IMR-90 (cell line): Measurements from ENCODE around the gene ADGRG1. TPM values are rescaled to one million over a fixed set of nuclear protein-coding genes. Genes with fewer than 3 reads are reported as not detected.

Experiments
- ATAC-seq: fragments of 200-7000 bp; cut with Tn5 transposase; 2 replicates; pipeline ENCODE4 v1.9.1; 2020; ENCODE audit warnings: low read depth, mild to moderate bottlenecking, moderate library complexity
- BruUV-seq: library from RNA; stranded (reverse); fragments of 400-500 nt; replicated peaks from 2 replicates; lab custom pipeline; 2021; lab: Mats Ljungman, UMichigan
- CTCF ChIA-PET: fragments of 300-600 bp; formaldehyde crosslinking; extraction: SDS; loops from one replicate; lab custom pipeline; 2021; ENCODE audit warnings: antibody characterized with exemption; lab: Yijun Ruan, JAX
- POLR2A ChIA-PET: fragments of 300-600 bp; sonication (Branson Sonifier 250); formaldehyde crosslinking; loops from one replicate; lab custom pipeline; 2022; ENCODE audit warnings: antibody characterized with exemption; ENCODE audit not compliant: unreplicated experiment; lab: Charles Lee
- DNase-seq: peaks from one replicate; pipeline ENCODE4 v3.0.0; 2013
- H2AFZ ChIP-seq: replicated peaks from 2 replicates; pipeline ENCODE3; 2013; ENCODE audit warnings: low read length, mild to moderate bottlenecking; ENCODE audit not compliant: poor library complexity
- H2AK5ac ChIP-seq: 2 replicates; pipeline ENCODE4 v1.6.1; 2013; ENCODE audit warnings: low read depth, low read length, inconsistent platforms
- H2AK9ac ChIP-seq: replicated peaks from 2 replicates; pipeline ENCODE3; 2013; ENCODE audit warnings: mild to moderate bottlenecking, low read depth, low read length, moderate library complexity; ENCODE audit not compliant: poor library complexity
- H2BK120ac ChIP-seq: 2 replicates; pipeline ENCODE4 v1.6.1; 2013; ENCODE audit warnings: low read depth, low read length, inconsistent platforms
- H2BK15ac ChIP-seq: 3 replicates; pipeline ENCODE4 v1.6.1; 2013; ENCODE audit warnings: low read depth, low read length, inconsistent platforms
- H2BK20ac ChIP-seq: 2 replicates; pipeline ENCODE4 v1.6.1; 2013; ENCODE audit warnings: low read depth, mild to moderate bottlenecking, inconsistent platforms, low read length, moderate library complexity
- H2BK5ac ChIP-seq: 2 replicates; pipeline ENCODE4 v1.6.1; 2013; ENCODE audit warnings: mild to moderate bottlenecking, low read depth, low read length, inconsistent platforms; ENCODE audit not compliant: poor library complexity, severe bottlenecking
- H3K14ac ChIP-seq: replicated peaks from 2 replicates; pipeline ENCODE4 v1.6.1; 2013; ENCODE audit warnings: low read depth, low read length, inconsistent platforms
- H3K18ac ChIP-seq: 2 replicates; pipeline ENCODE4 v1.6.1; 2013; ENCODE audit warnings: low read depth, low read length, control low read depth
- H3K23ac ChIP-seq: 2 replicates; pipeline ENCODE4 v1.6.1; 2013; ENCODE audit warnings: low read depth, low read length, inconsistent platforms
- H3K27ac ChIP-seq: 2 replicates; pipeline ENCODE4 v1.5.1; 2013; ENCODE audit warnings: mild to moderate bottlenecking, control low read depth, low read length; ENCODE audit not compliant: insufficient read depth
- H3K27me3 ChIP-seq: 2 replicates; pipeline ENCODE4 v1.6.1; 2013; ENCODE audit warnings: low read length; ENCODE audit not compliant: control insufficient read depth, insufficient read depth
- H3K36me3 ChIP-seq: 2 replicates; pipeline ENCODE4 v1.6.1; 2013; ENCODE audit warnings: low read length, mixed read lengths; ENCODE audit not compliant: control insufficient read depth, insufficient read depth
- H3K4ac ChIP-seq: 2 replicates; pipeline ENCODE4 v1.6.1; 2013; ENCODE audit warnings: low read depth, low read length, inconsistent platforms
- H3K4me1 ChIP-seq: 2 replicates; pipeline ENCODE4 v1.6.1; 2013; ENCODE audit warnings: low read length, mixed read lengths; ENCODE audit not compliant: control insufficient read depth, insufficient read depth
- H3K4me2 ChIP-seq: 2 replicates; pipeline ENCODE4 v1.6.1; 2013; ENCODE audit warnings: low read depth, mild to moderate bottlenecking, control low read depth, low read length, moderate library complexity
- H3K4me3 ChIP-seq: 2 replicates; pipeline ENCODE4 v1.5.1; 2013; ENCODE audit warnings: low read depth, mild to moderate bottlenecking, control low read depth, low read length, moderate library complexity; ENCODE audit not compliant: insufficient read depth
- H3K56ac ChIP-seq: 2 replicates; pipeline ENCODE4 v1.6.1; 2013; ENCODE audit warnings: low read length, inconsistent platforms; ENCODE audit not compliant: insufficient read depth; ENCODE audit errors: extremely low read depth
- H3K79me1 ChIP-seq, 2 experiments: 2 replicates each; pipeline ENCODE4 v1.6.1; 2013; ENCODE audit warnings: low read length in 2 of 2, inconsistent platforms in 1 of 2, low read depth in 1 of 2
- H3K9ac ChIP-seq: 2 replicates; pipeline ENCODE4 v1.6.1; 2013; ENCODE audit warnings: low read depth, low read length, control low read depth
- H3K9me1 ChIP-seq: 2 replicates; pipeline ENCODE4 v1.6.1; 2013; ENCODE audit warnings: low read length, inconsistent platforms; ENCODE audit not compliant: insufficient read depth
- H3K9me3 ChIP-seq: 2 replicates; pipeline ENCODE4 v1.6.1; 2013; ENCODE audit warnings: low read length; ENCODE audit not compliant: control insufficient read depth, insufficient read depth
- H4K20me1 ChIP-seq: 2 replicates; pipeline ENCODE4 v1.6.1; 2013; ENCODE audit warnings: low read length, inconsistent platforms; ENCODE audit not compliant: insufficient read depth
- H4K5ac ChIP-seq: 2 replicates; pipeline ENCODE4 v1.6.1; 2013; ENCODE audit warnings: mild to moderate bottlenecking, low read depth, low read length, control low read depth
- H4K8ac ChIP-seq, 2 experiments: 2 replicates each; pipeline ENCODE4 v1.6.1; 2013; ENCODE audit warnings: low read depth in 2 of 2, low read length in 2 of 2, control low read depth in 1 of 2, inconsistent platforms in 1 of 2
- H4K91ac ChIP-seq: 2 replicates; pipeline ENCODE4 v1.6.1; 2013; ENCODE audit warnings: low read depth, low read length, inconsistent platforms; ENCODE audit not compliant: insufficient read depth
- BHLHE40 ChIP-seq: fragments of 150-350 bp; IDR thresholded peaks from 2 replicates; pipeline ENCODE4 v1.6.1; 2016; ENCODE audit warnings: mild to moderate bottlenecking, low read depth, low read length
- NFE2L2 ChIP-seq: fragments of 150-350 bp; IDR thresholded peaks from 2 replicates; pipeline ENCODE4 v1.6.1; 2016; ENCODE audit warnings: low read depth, mild to moderate bottlenecking, low read length
- POLR2A ChIP-seq: IDR thresholded peaks from 2 replicates; pipeline ENCODE4 v1.6.1; 2012; ENCODE audit warnings: mild to moderate bottlenecking, low read depth, low read length
- USF2 ChIP-seq: fragments of 150-350 bp; IDR thresholded peaks from 2 replicates; pipeline ENCODE4 v1.6.1; 2017; ENCODE audit warnings: mild to moderate bottlenecking, antibody characterized with exemption, low read length, low read depth
- WGBS, 2 experiments: methylation state at CpG; one replicate each; pipeline versions ENCODE4 v1.1.5 to v1.1.7; 2013; ENCODE audit warnings: missing lambda C conversion rate in 2 of 2; ENCODE audit not compliant: insufficient read length in 1 of 2; ENCODE audit errors: extremely low coverage in 2 of 2; 5-methylcytosine and 5-hydroxymethylcytosine counted together
- dilution Hi-C: fragments of 300-500 bp; cut with HindIII; formaldehyde crosslinking; loops from one replicate; pipeline ENCODE4 v1.14.3; 2018; ENCODE audit warnings: low sequenced_read_pairs; ENCODE audit not compliant: unreplicated experiment
- in situ Hi-C: fragments of 300-500 bp; cut with MboI; formaldehyde crosslinking; loops from 3 replicates; pipeline ENCODE4 v1.14.3; 2019; ENCODE audit warnings: low sequenced_read_pairs, inconsistent platforms, mixed read lengths
- intact Hi-C: fragments of 100-400 bp; cut with micrococcal nuclease; formaldehyde crosslinking; loops from 2 replicates; pipeline ENCODE4 v1.10.0; 2022
- polyA plus RNA-seq, 3 experiments: library from polyadenylated mRNA; depleted of rRNA; stranded (reverse); fragments of >200 nt; gene quantifications; 2 replicates each; pipeline ENCODE4 v1.2.3, GENCODE V29; 2012; ENCODE audit warnings: low replicate concordance in 1 of 3
- total RNA-seq: library from RNA; depleted of rRNA; stranded (reverse); fragments of >200 nt; gene quantifications from 2 replicates; pipeline ENCODE4 v1.2.3, GENCODE V29; 2012
- TF ChIP-seq, protein P1 (sequence below): conservative IDR thresholded peaks from 2 replicates; pipeline ENCODE4 v1.5.1; 2012; ENCODE audit warnings: mild to moderate bottlenecking, low read depth, low read length, improper control_type of control experiment

ADGRG1 gene
- total and polyA plus RNA-seq, 2 of the 4 experiments (the other 2 are of a cell fraction), result 0.90 to 8.4 TPM

GRCh38 chr16:57616241-57616640 lies 12.2 kb upstream of the ADGRG1 start:
- intact Hi-C loops, result no loop called here
- Histone ChIP-seq H3K56ac (no peak overlapping the region), H3K4me1 (peaks cover 7% of the 10 kb centered on the region), H3K9me3 (no peaks in the 10 kb centered on the region), H2BK20ac (no peak overlapping the region), H3K79me1 (no peaks in the 10 kb centered on the region), H4K5ac (no peak overlapping the region), H4K20me1 (no peaks in the 10 kb centered on the region), H2BK5ac (no peak overlapping the region), H3K9ac (no peak overlapping the region), H2AK5ac (no peak overlapping the region), H4K91ac (no peak overlapping the region), H3K14ac (no peak overlapping the region), H3K9me1 (peaks cover 8% of the 10 kb centered on the region; the same call in 1 of the 2 replicates), H3K23ac (no peak overlapping the region), H2AK9ac (peak overlapping the region; percentile 37), H3K27ac (no peak overlapping the region), H2AFZ (no peak overlapping the region), H3K4me2 (no peak overlapping the region), H3K4me3 (no peak overlapping the region), H3K18ac (no peak overlapping the region), H3K36me3 (no peaks in the 10 kb centered on the region), H2BK120ac (no peak overlapping the region), H3K27me3 (no peaks in the 10 kb centered on the region), H2BK15ac (no peak overlapping the region), H4K8ac (no peak overlapping the region), H3K4ac (no peak overlapping the region)
- DNase-seq (no peak), ATAC-seq (no peak)
- no CpG with 5 or more reads among the region's 7 CpGs for WGBS, 2 experiments
- dilution Hi-C loops, result no loop called here
- in situ Hi-C loops, result no loop called here
- BruUV-seq, result no TSS peak
- ChIA-PET POLR2A (no interaction called here), CTCF (no interaction called here)
- TF ChIP-seq POLR2A, result no peak
- TF ChIP-seq NFE2L2, result no peak
- TF ChIP-seq BHLHE40, result no peak
- TF ChIP-seq USF2, result no peak
- TF ChIP-seq, protein P1, sequence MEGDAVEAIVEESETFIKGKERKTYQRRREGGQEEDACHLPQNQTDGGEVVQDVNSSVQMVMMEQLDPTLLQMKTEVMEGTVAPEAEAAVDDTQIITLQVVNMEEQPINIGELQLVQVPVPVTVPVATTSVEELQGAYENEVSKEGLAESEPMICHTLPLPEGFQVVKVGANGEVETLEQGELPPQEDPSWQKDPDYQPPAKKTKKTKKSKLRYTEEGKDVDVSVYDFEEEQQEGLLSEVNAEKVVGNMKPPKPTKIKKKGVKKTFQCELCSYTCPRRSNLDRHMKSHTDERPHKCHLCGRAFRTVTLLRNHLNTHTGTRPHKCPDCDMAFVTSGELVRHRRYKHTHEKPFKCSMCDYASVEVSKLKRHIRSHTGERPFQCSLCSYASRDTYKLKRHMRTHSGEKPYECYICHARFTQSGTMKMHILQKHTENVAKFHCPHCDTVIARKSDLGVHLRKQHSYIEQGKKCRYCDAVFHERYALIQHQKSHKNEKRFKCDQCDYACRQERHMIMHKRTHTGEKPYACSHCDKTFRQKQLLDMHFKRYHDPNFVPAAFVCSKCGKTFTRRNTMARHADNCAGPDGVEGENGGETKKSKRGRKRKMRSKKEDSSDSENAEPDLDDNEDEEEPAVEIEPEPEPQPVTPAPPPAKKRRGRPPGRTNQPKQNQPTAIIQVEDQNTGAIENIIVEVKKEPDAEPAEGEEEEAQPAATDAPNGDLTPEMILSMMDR, result no peak
